T-cell (primary cell): ENCODE measurements around the gene ASPSCR1. TPM values are rescaled to one million over a fixed set of nuclear protein-coding genes. Genes with fewer than 3 reads are reported as not detected.
A peak's percentile ranks its signal among the peaks of the same experiment; 100 is the strongest.

ENCODE experiments used
- ATAC-seq, 4 experiments: fragments of 200-7000 bp in 3 of 4; fragments of 150-1000 bp in 1 of 4; cut with Tn5 transposase; replicated peaks in 1 of 4; 1 replicate in 3 of 4; 2 replicates in 1 of 4; pipeline ENCODE4 v1.10.0; 2021; ENCODE audit warnings: moderate library complexity in 3 of 4, mild to moderate bottlenecking in 2 of 4, moderate number of reproducible peaks in 1 of 4
- CTCF ChIA-PET, 2 donors: fragments of 300-600 bp; sonication (Branson Sonifier 250); formaldehyde crosslinking; loops; one replicate each; lab custom pipeline; 2022; ENCODE audit warnings: antibody characterized with exemption in 2 of 2; lab: Charles Lee
- POLR2A ChIA-PET, 2 donors: fragments of 300-600 bp; sonication (Branson Sonifier 250); formaldehyde crosslinking; loops; one replicate each; lab custom pipeline; 2022; ENCODE audit warnings: antibody characterized with exemption in 2 of 2; lab: Charles Lee
- DNase-seq, 35 experiments: peaks; one replicate each; pipeline versions ENCODE4 v3.0.0 to v3.0.0-alpha.2; 2013 to 2023
- H3K27ac ChIP-seq: one replicate; pipeline ENCODE4 v1.5.1; 2013; ENCODE audit warnings: low read length
- H3K27me3 ChIP-seq, 2 experiments: replicated peaks in 1 of 2; 1 replicate in 1 of 2; 2 replicates in 1 of 2; pipeline versions ENCODE4 v1.6.1 to v1.7.0; 2013; ENCODE audit warnings: low read length in 1 of 2, mixed read lengths in 1 of 2; ENCODE audit not compliant: control insufficient read depth in 2 of 2, insufficient read depth in 2 of 2; ENCODE audit errors: extremely low read depth in 1 of 2
- H3K36me3 ChIP-seq, 2 donors: 1 replicate in 1 of 2; 2 replicates in 1 of 2; pipeline versions ENCODE4 v1.6.1 to v1.7.0; 2013; ENCODE audit warnings: low read length in 1 of 2; ENCODE audit not compliant: control insufficient read depth in 2 of 2, insufficient read depth in 1 of 2; ENCODE audit errors: extremely low read depth in 1 of 2
- H3K4me1 ChIP-seq, 2 experiments: 1 replicate in 1 of 2; 2 replicates in 1 of 2; pipeline versions ENCODE4 v1.6.1 to v1.7.0; 2013; ENCODE audit warnings: low read length in 2 of 2, mixed read lengths in 1 of 2; ENCODE audit not compliant: insufficient read depth in 2 of 2, control insufficient read depth in 1 of 2; ENCODE audit errors: extremely low read depth in 1 of 2
- H3K4me3 ChIP-seq, 2 donors: 1 replicate in 1 of 2; 2 replicates in 1 of 2; pipeline versions ENCODE4 v1.5.1 to v1.7.0; 2013; ENCODE audit warnings: mild to moderate bottlenecking in 2 of 2, low read length in 1 of 2, moderate library complexity in 1 of 2; ENCODE audit not compliant: control insufficient read depth in 1 of 2; ENCODE audit errors: extremely low read depth in 1 of 2
- H3K9me3 ChIP-seq: 2 replicates; pipeline ENCODE4 v1.7.0; 2013
- H3K27ac Mint-ChIP-seq, 2 donors: one replicate each; pipeline ENCODE4 v1.8.0; 2020 to 2021; ENCODE audit warnings: mild to moderate bottlenecking in 2 of 2, mixed read lengths in 2 of 2
- H3K27me3 Mint-ChIP-seq, 2 donors: one replicate each; pipeline ENCODE4 v1.8.0; 2021 to 2022; ENCODE audit warnings: mixed read lengths in 2 of 2
- H3K36me3 Mint-ChIP-seq: one replicate; pipeline ENCODE4 v1.8.0; 2021; ENCODE audit warnings: mixed read lengths
- H3K4me1 Mint-ChIP-seq, 3 donors: one replicate each; pipeline ENCODE4 v1.8.0; 2020 to 2022; ENCODE audit warnings: mixed read lengths in 3 of 3, mild to moderate bottlenecking in 1 of 3
- H3K4me3 Mint-ChIP-seq, 3 donors: one replicate each; pipeline ENCODE4 v1.8.0; 2020 to 2022; ENCODE audit warnings: mild to moderate bottlenecking in 3 of 3, mixed read lengths in 3 of 3, moderate library complexity in 3 of 3
- H3K9me3 Mint-ChIP-seq, 3 donors: one replicate each; pipeline ENCODE4 v1.8.0; 2020 to 2022; ENCODE audit warnings: mixed read lengths in 3 of 3
- WGBS: methylation state at CpG from one replicate; pipeline ENCODE4 v1.1.5; 2013; ENCODE audit warnings: missing lambda C conversion rate; ENCODE audit not compliant: insufficient coverage; 5-methylcytosine and 5-hydroxymethylcytosine counted together
- total RNA-seq, 35 experiments: library from RNA in 6 of 35; stranded (reverse) in 6 of 35; fragments of 120-200 nt in 1 of 35; gene quantifications; one replicate each; pipeline versions ENCODE4 v1.2.1 to v1.2.4 and lab custom pipeline; 2013 to 2026

Gene ASPSCR1
- total RNA-seq, 5 donors from 2014 or later (not counting 1 experiment from before 2014, with no cell fraction given) = 34.6 to 49.7 (median 44.9) TPM

DNA sequence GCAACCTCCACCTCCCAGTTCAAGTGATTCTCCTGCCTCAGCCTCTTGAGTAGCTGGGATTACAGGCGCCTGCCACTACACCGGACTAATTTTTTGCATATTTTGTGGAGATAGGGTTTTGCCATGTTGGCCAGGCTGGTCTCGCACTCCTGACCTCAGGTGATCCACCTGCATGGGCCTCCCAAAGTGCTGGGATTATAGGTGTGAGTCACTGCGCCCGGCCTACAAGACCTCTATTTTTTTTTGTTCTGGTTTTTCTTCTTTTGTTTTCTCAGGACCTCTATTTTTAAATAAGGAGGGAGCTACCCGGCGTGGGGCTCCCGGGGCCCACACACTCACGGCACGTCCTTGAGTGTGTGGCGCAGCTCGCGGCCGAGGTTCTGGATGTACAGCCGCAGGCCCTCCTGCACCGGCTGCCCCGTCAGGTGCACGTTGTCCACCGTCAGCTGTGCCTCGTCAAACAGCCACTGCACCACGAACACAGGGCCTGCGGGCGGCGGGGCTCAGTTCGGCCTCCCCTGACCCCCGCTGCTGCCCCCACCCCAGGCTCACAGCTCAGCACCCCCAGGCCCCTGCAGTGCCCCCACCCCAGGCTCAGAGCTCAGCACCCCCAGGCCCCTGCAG is 22.3 kb upstream of the ASPSCR1 start:
- DNase-seq (no peak), ATAC-seq (no peak)
- H3K36me3 ChIP-seq = no peaks in the 10 kb centered on the region
- Mint-ChIP-seq H3K36me3 (no peaks in the 10 kb centered on the region), H3K27ac (no peak overlapping the region), H3K27me3 (peaks cover 0 to 17% of the 10 kb centered on the region in 2 donors), H3K4me1 (peaks cover 2 to 17% (median 7%) of the 10 kb centered on the region in 3 donors), H3K9me3 (no peaks in the 10 kb centered on the region), H3K4me3 (no peak overlapping the region)
- ChIA-PET CTCF (interaction anchor here in 1 of 2 donors (0.6 kb wide), 1 partner anchor 285 kb away, joined by 4 read pairs; no protein-coding TSS in a partner anchor), POLR2A (interaction anchor here in 1 of 2 donors (0.6 kb wide), 1 partner anchor 27 kb away, joined by 3 read pairs; no protein-coding TSS in a partner anchor)
- no peak overlapping the region for H3K27ac ChIP-seq
- no peak overlapping the region for H3K4me3 ChIP-seq
- peaks cover 6 to 18% of the 10 kb centered on the region in 2 experiments for H3K4me1 ChIP-seq
- no peaks in the 10 kb centered on the region for H3K9me3 ChIP-seq
- peaks cover 5 to 48% of the 10 kb centered on the region in 2 experiments for H3K27me3 ChIP-seq
- 99% methylated on average over 13 of the region's 26 CpGs for WGBS

- ATAC-seq = no peak
- no peaks in the 10 kb centered on the region for H3K36me3 Mint-ChIP-seq
- ChIA-PET CTCF (interaction anchor here in 1 of 2 donors (0.6 kb wide), 1 partner anchor 284 kb away, joined by 4 read pairs; no protein-coding TSS in a partner anchor), POLR2A (interaction anchor here in 1 of 2 donors (0.6 kb wide), 1 partner anchor 28 kb away, joined by 3 read pairs; no protein-coding TSS in a partner anchor)
- 90% methylated on average over 10 of the region's 13 CpGs for WGBS
- H3K27me3 Mint-ChIP-seq = peaks cover 0 to 17% of the 10 kb centered on the region in 2 donors
- no peak overlapping the region for H3K4me3 Mint-ChIP-seq
- H3K9me3 Mint-ChIP-seq = no peaks in the 10 kb centered on the region
- Histone ChIP-seq H3K27me3 (peaks cover 5 to 53% of the 10 kb centered on the region in 2 experiments), H3K27ac (no peak overlapping the region), H3K36me3 (no peaks in the 10 kb centered on the region), H3K4me3 (no peak overlapping the region), H3K9me3 (no peaks in the 10 kb centered on the region), H3K4me1 (peaks cover 9 to 22% of the 10 kb centered on the region in 2 experiments)
- peaks cover 2 to 14% (median 7%) of the 10 kb centered on the region in 3 donors for H3K4me1 Mint-ChIP-seq
- no peak overlapping the region for H3K27ac Mint-ChIP-seq
- DNase-seq = no peak
Measured at GRCh38 chr17:81955756-81956544, 21.5 kb upstream of the ASPSCR1 start.

GRCh38 chr17:81956607-81957589 is 20.5 kb upstream of the ASPSCR1 start:
- CTCF ChIA-PET = no interaction called here
- ATAC-seq (no peak), DNase-seq (no peak)
- WGBS = 92% methylated on average over 43 of the region's 45 CpGs
- Histone ChIP-seq H3K27me3 (peaks cover 5 to 57% of the 10 kb centered on the region in 2 experiments), H3K27ac (no peak overlapping the region), H3K4me3 (no peak overlapping the region), H3K9me3 (no peaks in the 10 kb centered on the region), H3K36me3 (no peaks in the 10 kb centered on the region), H3K4me1 (peaks cover 11 to 25% of the 10 kb centered on the region in 2 experiments)
- POLR2A ChIA-PET = no interaction called here
- H3K4me3 Mint-ChIP-seq = no peak overlapping the region
- no peak overlapping the region for H3K27ac Mint-ChIP-seq
- peaks cover 0 to 17% of the 10 kb centered on the region in 2 donors for H3K27me3 Mint-ChIP-seq
- no peaks in the 10 kb centered on the region for H3K36me3 Mint-ChIP-seq
- peaks cover 2 to 11% (median 4%) of the 10 kb centered on the region in 3 donors for H3K4me1 Mint-ChIP-seq
- H3K9me3 Mint-ChIP-seq = no peaks in the 10 kb centered on the region

DNA sequence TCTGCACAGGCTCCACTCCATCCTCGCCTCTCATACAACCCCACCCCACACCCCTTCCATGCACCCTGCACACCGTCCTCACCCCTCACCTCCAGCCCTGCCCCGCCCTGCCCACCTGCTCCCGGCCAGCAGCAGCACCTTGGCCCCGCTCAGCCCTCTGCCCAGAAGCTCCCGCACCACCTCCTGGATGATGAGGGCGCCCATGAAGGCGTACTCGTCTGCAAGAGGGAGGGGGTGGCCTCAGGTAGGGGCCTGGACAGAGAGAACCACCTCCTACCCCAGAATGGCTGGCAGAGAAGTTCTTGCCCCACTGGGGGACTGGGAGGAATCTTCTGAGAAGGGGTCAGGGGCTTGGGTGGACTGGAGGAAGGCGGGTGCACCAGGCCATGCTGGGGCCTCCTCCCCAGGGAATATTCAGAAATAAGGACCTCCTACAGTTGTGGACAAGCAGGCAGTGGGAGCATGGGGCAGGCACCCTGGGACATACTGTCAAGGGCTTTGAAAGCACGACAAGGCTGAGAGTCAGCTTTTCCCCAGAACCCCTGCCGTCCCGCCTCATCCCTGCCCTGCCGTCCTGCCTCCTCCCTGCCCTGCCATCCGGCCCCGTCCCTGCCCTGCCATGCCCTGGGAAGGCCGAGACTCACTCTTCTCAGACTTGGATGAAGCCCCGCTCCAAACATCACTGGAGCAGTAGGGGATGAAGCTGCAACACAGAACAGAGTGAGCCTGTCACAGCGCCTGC is 19.6 kb upstream of the ASPSCR1 start:
- Histone ChIP-seq H3K27ac (no peak overlapping the region), H3K36me3 (no peaks in the 10 kb centered on the region), H3K4me3 (no peak overlapping the region), H3K4me1 (peaks cover 7 to 22% of the 10 kb centered on the region in 2 experiments), H3K9me3 (no peaks in the 10 kb centered on the region), H3K27me3 (peaks cover 5 to 67% of the 10 kb centered on the region in 2 experiments)
- WGBS = 85% methylated on average over 9 of the region's 19 CpGs
- ChIA-PET POLR2A (no interaction called here), CTCF (no interaction called here)
- H3K4me1 Mint-ChIP-seq = peaks cover 0 to 13% (median 0%) of the 10 kb centered on the region in 3 donors
- H3K9me3 Mint-ChIP-seq = no peaks in the 10 kb centered on the region
- no peaks in the 10 kb centered on the region for H3K36me3 Mint-ChIP-seq
- peak overlapping the region in 1 of 3 donors; percentile 72 for H3K4me3 Mint-ChIP-seq
- ATAC-seq (no peak), DNase-seq (no peak)
- H3K27me3 Mint-ChIP-seq = peaks cover 0 to 22% of the 10 kb centered on the region in 2 donors
- no peak overlapping the region for H3K27ac Mint-ChIP-seq

GRCh38 chr17:81958633-81959342 is 18.6 kb upstream of the ASPSCR1 start:
- Mint-ChIP-seq H3K4me3 (peak overlapping the region; percentile 51 to 72 (median 59)), H3K9me3 (no peaks in the 10 kb centered on the region), H3K27ac (no peak overlapping the region), H3K36me3 (no peaks in the 10 kb centered on the region), H3K4me1 (peaks cover 0 to 10% (median 0%) of the 10 kb centered on the region in 3 donors), H3K27me3 (peaks cover 0 to 30% of the 10 kb centered on the region in 2 donors)
- Histone ChIP-seq H3K36me3 (no peaks in the 10 kb centered on the region), H3K9me3 (no peaks in the 10 kb centered on the region), H3K4me1 (peaks cover 6 to 30% of the 10 kb centered on the region in 2 experiments), H3K4me3 (peak overlapping the region in 1 of 2 donors; percentile 38), H3K27ac (no peak overlapping the region), H3K27me3 (peaks cover 5 to 76% of the 10 kb centered on the region in 2 experiments)
- ChIA-PET CTCF (interaction anchor here (0.6 to 2.0 kb wide), 6 partner anchors 16 to 339 kb away, joined by 4 to 26 read pairs (median 4); partner anchors contain the start of genes CENPX (in 2 of the 2), DCXR (in 1 of the 2) and LRRC45 (in 1 of the 2)), POLR2A (no interaction called here)
- no peak for ATAC-seq
- 72% methylated on average over 13 of the region's 15 CpGs for WGBS
- no peak for DNase-seq
